ENCODE measurements around the gene THRSP. TPM values are rescaled to one million over a fixed set of nuclear protein-coding genes. Genes with fewer than 3 reads are reported as not detected.

Gene THRSP
- total RNA-seq, 8 experiments from 2014 or later = 0.22 to 1.9 (median 0.48) TPM; not detected in 2

DNA sequence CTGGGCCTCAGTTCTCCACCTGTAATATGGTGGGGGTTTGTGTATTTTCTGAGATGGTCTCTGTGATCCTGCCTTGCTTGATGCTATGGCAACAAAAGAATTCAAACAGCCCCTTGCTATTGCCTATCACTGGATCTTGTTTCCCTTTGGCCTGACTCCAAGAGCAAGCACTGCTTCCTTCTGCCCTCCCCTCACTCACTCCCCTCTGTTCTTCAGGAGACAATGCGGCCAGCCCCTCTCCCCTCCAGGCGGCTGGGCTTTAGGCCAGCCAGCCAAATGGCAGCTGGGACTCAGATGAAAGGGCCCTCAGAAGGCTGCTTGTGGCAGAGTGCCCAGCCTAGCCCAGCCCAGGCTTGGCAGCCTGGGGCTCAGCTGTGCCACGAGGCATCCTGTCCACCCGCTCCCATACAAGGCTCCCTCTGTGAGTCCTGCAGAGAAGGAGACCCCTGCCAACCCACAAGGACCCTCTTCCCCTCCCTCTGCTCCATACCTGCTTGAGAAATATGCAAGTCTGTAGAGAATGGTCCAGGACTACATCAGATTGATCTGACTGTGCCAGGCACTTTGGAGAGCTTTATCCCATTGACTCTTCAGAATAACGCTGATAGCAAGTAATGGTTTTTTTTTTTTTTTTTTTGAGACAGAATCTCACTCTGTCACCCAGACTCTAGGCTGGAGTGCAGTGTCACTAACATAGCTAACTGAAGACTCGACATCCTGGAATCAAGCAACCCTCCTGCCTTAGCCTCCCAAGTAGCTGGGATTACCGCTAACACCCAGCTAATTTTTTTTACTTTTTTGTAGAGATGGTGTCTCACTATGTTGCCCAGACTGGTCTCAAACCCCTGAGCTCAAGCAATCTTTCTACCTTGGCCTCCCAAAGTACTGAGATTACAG is 33.0 kb upstream of the THRSP start:
- in situ Hi-C loops (cut with MboI; ENCODE audit: low pct_unique_long_range_greater_than_20kb in 2 of 9, low sequenced_read_pairs in 9 of 9, unreplicated experiment in 9 of 9) = no loop called here
- peaks cover 0 to 2% of the 10 kb centered on the region in 2 donors for H3K4me1 ChIP-seq (replicated peaks in 1 of 2)
- H3K4me3 ChIP-seq = no peak overlapping the region
- ATAC-seq (replicated peaks in 6 of 8) = peak; percentile 70 to 98 (median 90)
- WGBS, 10 experiments = 0 to 100% (median 56%) methylated on average over 1 to 6 of the region's 7 CpGs; no CpG with 5 or more reads in 1 of the 10 experiments
- H3K27ac ChIP-seq = no peak overlapping the region

DNA sequence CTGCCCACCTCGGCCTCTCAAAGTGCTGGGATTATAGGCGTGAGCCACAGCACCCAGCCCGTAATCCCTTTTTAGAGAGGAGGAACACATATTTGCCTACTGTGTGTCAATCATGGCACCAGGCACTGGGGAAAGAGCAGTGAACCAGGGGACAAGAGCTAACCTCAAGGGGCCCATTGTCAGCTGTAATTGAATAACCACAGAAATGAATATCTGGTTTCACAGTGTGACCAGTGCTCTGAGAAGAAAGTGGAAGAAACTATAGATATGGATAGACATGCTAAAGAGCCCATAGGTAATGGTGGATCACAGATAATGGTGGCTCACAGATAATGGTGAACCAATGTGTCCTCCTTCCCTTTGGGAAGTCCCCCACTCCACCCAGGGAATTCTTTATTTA is 32.0 kb upstream of the THRSP start:
- Histone ChIP-seq H3K27ac (no peak overlapping the region), H3K4me3 (no peak overlapping the region), H3K4me1 (replicated peaks in 1 of 2) (peaks cover 0 to 2% of the 10 kb centered on the region in 2 donors)
- in situ Hi-C loops (cut with MboI; ENCODE audit: low pct_unique_long_range_greater_than_20kb in 2 of 9, low sequenced_read_pairs in 9 of 9, unreplicated experiment in 9 of 9) = no loop called here
- ATAC-seq (replicated peaks in 6 of 8) = no peak
- 72 to 100% (median 80%) methylated on average over 1 to 3 of the region's 3 CpGs; no CpG with 5 or more reads in 3 of the 10 experiments for WGBS, 10 experiments

DNA sequence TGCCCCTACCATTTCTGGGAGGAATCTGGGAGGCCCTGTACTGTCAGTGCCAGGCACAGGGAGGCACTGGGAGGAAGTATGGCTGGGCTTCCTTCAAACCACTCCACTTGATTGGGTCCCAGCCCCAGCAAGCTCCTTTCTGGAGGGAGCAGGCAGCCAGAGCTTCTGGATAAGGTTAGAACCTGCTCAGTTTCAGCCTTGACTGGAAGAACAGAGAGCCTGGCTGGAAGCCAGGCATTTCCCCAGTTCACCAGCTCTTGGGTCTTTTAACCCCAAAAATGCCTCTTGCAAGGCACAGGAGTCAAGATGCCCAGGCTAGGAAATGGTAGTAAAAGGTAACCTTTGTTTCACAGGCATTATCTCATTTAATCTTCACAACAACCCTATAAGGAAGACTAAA is 31.6 kb upstream of the THRSP start:
- Histone ChIP-seq H3K4me1 (replicated peaks in 1 of 2) (peaks cover 0 to 2% of the 10 kb centered on the region in 2 donors), H3K27ac (no peak overlapping the region), H3K4me3 (no peak overlapping the region)
- in situ Hi-C loops (cut with MboI; ENCODE audit: low pct_unique_long_range_greater_than_20kb in 2 of 9, low sequenced_read_pairs in 9 of 9, unreplicated experiment in 9 of 9) = no loop called here
- no peak for ATAC-seq (replicated peaks in 6 of 8)

DNA sequence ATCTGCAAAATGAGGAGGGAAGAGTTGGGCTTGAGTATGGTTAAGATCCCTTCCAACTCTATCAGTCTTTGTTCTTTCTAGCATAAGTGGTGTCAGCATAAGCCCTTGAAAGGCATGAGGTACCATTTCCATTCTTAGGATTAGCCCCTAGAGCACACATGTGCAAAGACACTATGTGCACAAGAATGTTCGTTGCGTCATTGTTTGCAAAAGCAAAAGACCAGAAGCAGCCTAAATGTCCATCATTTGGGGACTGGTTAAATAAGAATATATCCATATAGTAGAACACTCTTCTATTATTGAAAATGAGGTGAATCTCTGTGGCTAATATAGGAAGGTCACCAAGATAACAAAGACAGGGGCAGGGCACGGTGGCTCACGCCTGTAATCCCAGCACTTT is 30.6 kb upstream of the THRSP start:
- Histone ChIP-seq H3K4me3 (no peak overlapping the region), H3K4me1 (replicated peaks in 1 of 2) (peaks cover 0 to 2% of the 10 kb centered on the region in 2 donors), H3K27ac (no peak overlapping the region)
- no peak for ATAC-seq (replicated peaks in 6 of 8)
- WGBS, 10 experiments = 0 to 82% (median 63%) methylated on average over 1 to 4 of the region's 4 CpGs; no CpG with 5 or more reads in 4 of the 10 experiments
- in situ Hi-C loops (cut with MboI; ENCODE audit: low pct_unique_long_range_greater_than_20kb in 2 of 9, low sequenced_read_pairs in 9 of 9, unreplicated experiment in 9 of 9) = no loop called here

DNA sequence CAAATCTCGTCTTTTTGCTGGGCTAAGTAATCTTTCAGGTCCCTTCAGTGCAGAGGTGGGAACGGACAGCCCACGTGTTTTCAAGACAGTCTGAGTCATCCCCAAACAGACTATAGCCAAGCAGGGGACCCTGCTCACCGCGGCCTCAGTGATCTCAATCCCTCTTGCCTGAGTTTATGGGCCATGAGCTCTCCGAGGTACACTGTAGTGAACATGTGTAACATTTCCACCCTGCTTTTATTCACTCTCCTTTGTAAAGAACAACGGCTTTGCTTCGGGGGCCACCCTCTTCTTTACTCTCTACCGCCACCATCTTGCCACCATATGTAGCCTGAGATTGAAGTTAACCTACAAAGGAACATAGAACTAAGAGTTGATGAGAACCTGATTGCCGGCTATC is 29.0 kb upstream of the THRSP start:
- WGBS, 10 experiments = 0 to 87% (median 57%) methylated on average over 1 to 9 of the region's 10 CpGs; no CpG with 5 or more reads in 2 of the 10 experiments
- H3K4me1 ChIP-seq (replicated peaks in 1 of 2) = peaks cover 0 to 2% of the 10 kb centered on the region in 2 donors
- ATAC-seq (replicated peaks in 6 of 8) = no peak
- in situ Hi-C loops (cut with MboI; ENCODE audit: low pct_unique_long_range_greater_than_20kb in 2 of 9, low sequenced_read_pairs in 9 of 9, unreplicated experiment in 9 of 9) = no loop called here
- no peak overlapping the region for H3K27ac ChIP-seq
- H3K4me3 ChIP-seq = no peak overlapping the region

DNA sequence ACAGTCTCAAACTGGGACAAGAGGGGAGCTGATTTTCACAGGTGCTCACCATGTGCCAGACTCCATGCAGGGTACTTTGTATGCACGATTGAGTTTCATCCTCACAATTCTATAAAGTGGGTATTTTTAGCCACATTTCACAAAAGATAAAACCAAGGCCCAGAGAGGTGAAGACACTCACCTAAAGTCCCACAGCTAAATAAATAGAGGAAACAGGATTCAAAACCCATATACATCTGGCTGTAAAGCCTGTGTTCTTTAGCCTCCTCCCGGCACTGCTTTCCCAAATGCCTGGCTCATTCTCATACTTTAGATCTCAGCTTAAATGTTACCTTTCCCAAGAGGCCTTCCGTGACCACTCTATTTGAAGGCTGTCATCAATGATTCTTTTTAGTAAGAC is 27.3 kb upstream of the THRSP start:
- ATAC-seq (replicated peaks in 6 of 8) = no peak
- Histone ChIP-seq H3K27ac (no peak overlapping the region), H3K4me3 (no peak overlapping the region), H3K4me1 (replicated peaks in 1 of 2) (peaks cover 0 to 7% of the 10 kb centered on the region in 2 donors)
- 0 to 100% (median 90%) methylated on average over 1 to 3 of the region's 3 CpGs; no CpG with 5 or more reads in 1 of the 10 experiments for WGBS, 10 experiments
- in situ Hi-C loops (cut with MboI; ENCODE audit: low pct_unique_long_range_greater_than_20kb in 2 of 9, low sequenced_read_pairs in 9 of 9, unreplicated experiment in 9 of 9) = no loop called here

DNA sequence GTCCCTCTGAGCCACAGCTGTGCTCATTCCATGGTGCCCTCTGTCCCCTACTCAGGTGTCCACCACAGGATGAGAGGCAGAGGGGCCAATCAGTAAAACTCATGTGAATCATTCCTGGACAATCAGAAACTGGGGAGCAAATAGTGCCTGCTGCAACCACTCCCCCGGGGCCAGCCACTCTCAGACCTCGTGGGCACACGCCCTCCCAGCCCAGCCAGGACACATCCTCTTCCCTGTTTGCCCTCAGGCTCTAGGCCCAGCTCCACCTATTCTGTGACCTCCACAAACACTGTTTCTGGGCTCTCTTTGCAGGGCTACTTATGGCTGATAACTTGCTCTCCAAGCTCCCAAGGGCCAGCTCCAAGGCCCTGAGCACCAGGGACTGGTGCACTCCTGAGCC is 26.6 kb upstream of the THRSP start:
- ATAC-seq (replicated peaks in 6 of 8) = peak in 3 of 8 experiments; percentile 75 to 81 (median 78)
- 0 to 100% (median 20%) methylated on average over 1 to 2 of the region's 3 CpGs; no CpG with 5 or more reads in 7 of the 10 experiments for WGBS, 10 experiments

DNA sequence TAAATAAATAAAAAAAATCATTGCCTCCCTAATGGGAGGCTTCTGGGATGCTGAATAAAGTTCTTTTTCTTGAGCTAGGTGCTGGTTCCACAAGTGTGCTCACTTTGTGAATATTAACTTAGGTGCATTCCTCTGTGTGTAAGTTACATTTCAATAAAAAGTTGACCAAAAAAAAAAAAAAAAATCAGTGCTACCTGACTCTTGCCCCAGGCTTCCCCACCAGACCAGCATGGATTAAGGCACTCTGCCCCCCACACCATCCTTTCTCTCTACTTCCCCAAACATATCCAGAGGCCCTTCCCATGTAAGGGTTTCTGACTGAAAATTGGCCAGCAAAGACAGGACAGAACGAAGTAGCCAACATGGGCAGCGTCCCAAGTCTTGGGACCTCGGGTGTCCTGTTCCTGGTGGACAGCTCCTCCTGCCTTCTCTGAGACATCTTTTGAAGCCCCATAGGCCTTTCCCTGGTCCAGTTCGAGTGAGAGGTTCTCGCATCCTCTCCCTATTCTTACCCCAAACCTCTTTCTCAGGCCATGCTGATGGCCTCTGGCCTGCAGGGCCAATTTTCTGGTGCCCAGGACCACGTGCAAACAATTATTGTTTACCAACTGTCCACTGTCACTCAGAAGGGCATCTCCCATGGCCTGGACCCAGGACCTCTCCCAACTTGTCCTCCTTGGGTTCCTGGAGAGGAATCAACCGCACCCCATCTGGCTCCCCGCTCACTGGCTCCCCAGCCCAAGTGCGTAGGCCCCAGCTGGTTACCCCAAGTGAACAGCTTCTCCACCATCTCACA is 25.6 kb upstream of the THRSP start:
- H3K4me3 ChIP-seq = no peak overlapping the region
- peaks cover 0 to 7% of the 10 kb centered on the region in 2 donors for H3K4me1 ChIP-seq (replicated peaks in 1 of 2)
- ATAC-seq (replicated peaks in 6 of 8) = no peak
- in situ Hi-C loops (cut with MboI; ENCODE audit: low pct_unique_long_range_greater_than_20kb in 2 of 9, low sequenced_read_pairs in 9 of 9, unreplicated experiment in 9 of 9) = no loop called here
- WGBS, 10 experiments = 40 to 100% (median 67%) methylated on average over 1 to 4 of the region's 9 CpGs; no CpG with 5 or more reads in 3 of the 10 experiments
- no peak overlapping the region for H3K27ac ChIP-seq

More for the DNA sequence above, 26.6 kb upstream of the THRSP start:
- Histone ChIP-seq H3K4me1 (replicated peaks in 1 of 2) (peaks cover 0 to 7% of the 10 kb centered on the region in 2 donors), H3K27ac (no peak overlapping the region), H3K4me3 (no peak overlapping the region)
- in situ Hi-C loops (cut with MboI; ENCODE audit: low pct_unique_long_range_greater_than_20kb in 2 of 9, low sequenced_read_pairs in 9 of 9, unreplicated experiment in 9 of 9) = no loop called here

DNA sequence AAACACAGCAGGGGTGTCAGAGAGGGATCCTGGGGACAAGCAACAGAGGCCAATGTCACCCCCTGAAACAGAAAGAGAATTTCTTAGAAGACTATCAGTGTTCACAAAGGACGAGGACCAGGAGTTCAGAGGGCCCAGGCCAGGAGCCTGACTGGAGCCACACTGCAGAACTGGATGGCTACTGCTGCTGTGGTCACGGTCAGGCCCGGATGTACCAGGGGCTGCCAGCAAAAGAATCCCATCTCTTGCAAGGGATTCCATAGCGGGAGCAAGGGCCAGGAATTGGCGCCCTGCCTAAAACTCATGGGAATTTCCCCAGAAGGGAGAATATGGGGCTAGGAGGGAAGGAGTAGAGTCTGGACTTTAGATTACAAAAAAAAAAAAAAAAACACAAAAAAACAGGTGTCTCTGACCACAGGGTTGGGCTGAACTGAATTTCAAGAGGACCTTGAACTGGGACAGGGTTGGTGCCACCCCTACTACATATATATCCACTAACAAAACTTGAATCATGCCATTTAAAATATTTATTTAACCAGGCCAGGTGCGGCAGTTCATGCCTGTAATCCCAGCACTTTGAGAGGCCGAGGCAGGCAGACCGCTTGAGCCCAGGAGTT is 24.9 kb upstream of the THRSP start:
- WGBS, 10 experiments = 50 to 100% (median 93%) methylated on average over 1 to 7 of the region's 8 CpGs
- Histone ChIP-seq H3K27ac (no peak overlapping the region), H3K4me1 (replicated peaks in 1 of 2) (peaks cover 0 to 7% of the 10 kb centered on the region in 2 donors), H3K4me3 (no peak overlapping the region)
- ATAC-seq (replicated peaks in 6 of 8) = no peak
- in situ Hi-C loops (cut with MboI; ENCODE audit: low pct_unique_long_range_greater_than_20kb in 2 of 9, low sequenced_read_pairs in 9 of 9, unreplicated experiment in 9 of 9) = no loop called here

DNA sequence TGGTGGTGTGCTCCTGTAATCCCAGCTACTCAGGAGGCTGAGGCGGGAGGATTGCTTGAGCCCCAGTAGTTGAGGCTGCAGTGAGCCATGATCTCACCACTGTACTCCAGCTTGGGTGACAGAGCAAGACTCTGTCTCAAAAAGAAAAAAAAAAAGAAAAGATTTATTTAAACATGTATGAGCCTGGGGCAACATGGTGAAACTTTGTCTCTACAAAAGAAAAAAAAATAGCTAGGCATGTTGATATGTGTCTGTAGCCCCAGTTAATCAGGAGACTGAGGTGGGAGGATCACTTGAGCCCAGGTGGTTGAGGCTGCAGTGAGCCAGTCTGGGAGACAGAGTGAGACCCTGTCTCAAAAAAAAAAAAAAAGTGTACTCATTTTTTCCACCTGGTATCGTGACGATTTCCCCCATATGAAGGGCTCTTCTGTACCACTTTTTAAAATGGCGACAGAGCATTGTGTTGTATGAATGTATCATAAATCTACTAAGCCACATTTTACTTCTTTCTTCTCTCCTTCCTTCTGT is 24.2 kb upstream of the THRSP start:
- no peak for ATAC-seq (replicated peaks in 6 of 8)
- Histone ChIP-seq H3K4me3 (no peak overlapping the region), H3K27ac (no peak overlapping the region), H3K4me1 (replicated peaks in 1 of 2) (peaks cover 0 to 7% of the 10 kb centered on the region in 2 donors)
- in situ Hi-C loops (cut with MboI; ENCODE audit: low pct_unique_long_range_greater_than_20kb in 2 of 9, low sequenced_read_pairs in 9 of 9, unreplicated experiment in 9 of 9) = no loop called here
- whole genome bisulfite sequencing, 10 experiments = 60 to 100% (median 90%) methylated on average over 1 to 4 of the region's 4 CpGs; no CpG with 5 or more reads in 2 of the 10 experiments

DNA sequence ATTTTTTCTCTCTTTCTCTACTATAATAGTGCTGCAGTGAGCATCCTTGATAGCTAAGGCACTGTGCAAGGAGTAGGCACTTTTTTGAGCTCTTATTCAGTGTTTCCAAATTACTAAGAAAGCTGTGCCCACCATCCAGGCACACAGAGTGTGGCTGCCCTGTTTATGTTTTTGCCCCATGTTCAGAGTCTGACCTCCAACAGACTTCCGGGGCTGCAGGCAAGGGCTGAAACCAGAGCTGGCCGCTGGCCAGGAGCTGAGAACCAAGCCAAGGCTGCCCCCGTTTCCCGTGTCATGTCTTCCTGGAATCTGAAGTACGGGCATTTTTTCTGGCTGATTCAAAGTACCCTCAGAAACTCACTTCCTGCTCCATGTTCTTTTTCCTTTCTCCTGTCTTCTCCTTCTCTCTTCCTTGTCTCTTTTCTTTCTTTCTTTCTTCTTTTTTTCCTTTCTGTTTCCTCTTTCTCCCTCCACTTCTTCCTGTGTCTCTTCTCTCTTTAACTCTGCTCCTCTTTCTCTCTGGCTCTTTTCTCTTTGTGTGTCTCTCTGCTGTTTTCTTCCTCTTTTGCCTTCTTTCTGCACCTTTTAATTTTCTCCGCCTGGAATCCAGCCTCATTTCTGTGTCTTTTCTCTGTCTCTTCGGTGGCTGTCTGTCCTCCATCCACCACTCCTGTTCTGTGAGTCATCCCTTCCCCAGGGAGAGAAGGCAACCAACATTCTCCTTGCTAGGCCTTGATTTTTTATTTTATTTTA is 23.6 kb upstream of the THRSP start:
- no peak overlapping the region for H3K27ac ChIP-seq
- in situ Hi-C loops (cut with MboI; ENCODE audit: low pct_unique_long_range_greater_than_20kb in 2 of 9, low sequenced_read_pairs in 9 of 9, unreplicated experiment in 9 of 9) = no loop called here
- peak in 6 of 8 experiments; percentile 39 to 81 (median 58) for ATAC-seq (replicated peaks in 6 of 8)
- no peak overlapping the region for H3K4me3 ChIP-seq
- H3K4me1 ChIP-seq (replicated peaks in 1 of 2) = peaks cover 0 to 7% of the 10 kb centered on the region in 2 donors
- 0 to 75% (median 34%) methylated on average over 1 to 7 of the region's 7 CpGs for WGBS, 10 experiments

DNA sequence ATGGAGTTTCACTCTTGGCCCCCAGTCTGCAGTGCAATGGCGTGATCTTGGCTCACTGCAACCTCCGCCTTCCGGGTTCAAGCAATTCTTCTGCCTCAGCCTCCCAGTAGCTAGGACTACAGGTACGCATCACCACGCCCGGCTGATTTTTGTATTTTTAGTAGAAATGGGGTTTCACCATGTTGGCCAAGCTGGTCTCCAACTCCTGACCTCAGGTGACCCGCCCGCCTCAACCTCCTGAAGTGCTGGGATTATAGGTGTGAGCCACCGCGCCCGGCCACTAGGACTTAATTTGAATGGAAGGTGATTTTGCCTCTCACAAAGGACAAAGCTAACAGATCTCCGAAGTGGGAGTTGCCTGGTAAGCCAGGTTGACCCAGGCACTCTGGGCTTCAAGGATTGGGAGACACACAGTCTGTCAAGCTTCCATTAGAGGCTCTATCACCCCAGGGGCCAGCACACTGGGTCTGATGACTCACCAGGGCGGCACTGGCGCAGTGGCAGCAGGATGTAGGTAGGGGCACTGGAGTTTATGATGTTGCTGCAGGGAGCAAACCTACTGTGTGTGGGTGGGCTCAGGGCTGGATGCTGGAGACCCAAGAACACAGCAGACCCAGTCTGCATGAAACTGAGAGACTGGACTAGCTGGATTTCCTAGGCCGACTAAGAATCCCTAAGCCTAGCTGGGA is 22.8 kb upstream of the THRSP start:
- no peak for ATAC-seq (replicated peaks in 6 of 8)

More for the DNA sequence above, 22.8 kb upstream of the THRSP start:
- Histone ChIP-seq H3K27ac (no peak overlapping the region), H3K4me3 (no peak overlapping the region), H3K4me1 (replicated peaks in 1 of 2) (peaks cover 2 to 10% of the 10 kb centered on the region in 2 donors)
- 67 to 100% (median 96%) methylated on average over 1 to 9 of the region's 15 CpGs; no CpG with 5 or more reads in 3 of the 10 experiments for WGBS, 10 experiments
- in situ Hi-C loops (cut with MboI; ENCODE audit: low pct_unique_long_range_greater_than_20kb in 2 of 9, low sequenced_read_pairs in 9 of 9, unreplicated experiment in 9 of 9) = no loop called here

Measured in motor neuron (in vitro differentiated cells).